Measurements from ENCODE around the gene COL23A1.
A peak's percentile ranks its signal among the peaks of the same experiment; 100 is the strongest.
"Not testable (repeated sequence)": the region's sequence is repeated elsewhere in the genome, so short reads cannot be mapped to it uniquely, and the experiment has no call there.

Gene COL23A1

GRCh38 chr5:178238313-178238635, 351.9 kb downstream of the COL23A1 start:
- Mint-ChIP-seq H3K4me1 (ENCODE audit: low read depth) (peaks cover 64% of the 10 kb centered on the region), H3K27me3 (no peaks in the 10 kb centered on the region), H3K4me3 (peak overlapping the region; percentile 32), H3K27ac (peak overlapping the region; percentile 88), H3K9me3 (ENCODE audit: low read depth) (no peaks in the 10 kb centered on the region), H3K36me3 (no peaks in the 10 kb centered on the region)

GRCh38 chr5:178237431-178238312, 352.5 kb downstream of the COL23A1 start:
- H3K27ac Mint-ChIP-seq: peak overlapping the region; percentile 88
- peak overlapping the region; percentile 32 for H3K4me3 Mint-ChIP-seq
- no peaks in the 10 kb centered on the region for H3K27me3 Mint-ChIP-seq
- peaks cover 66% of the 10 kb centered on the region for H3K4me1 Mint-ChIP-seq (ENCODE audit: low read depth)
- no peaks in the 10 kb centered on the region for H3K9me3 Mint-ChIP-seq (ENCODE audit: low read depth)
- H3K36me3 Mint-ChIP-seq: no peaks in the 10 kb centered on the region

DNA sequence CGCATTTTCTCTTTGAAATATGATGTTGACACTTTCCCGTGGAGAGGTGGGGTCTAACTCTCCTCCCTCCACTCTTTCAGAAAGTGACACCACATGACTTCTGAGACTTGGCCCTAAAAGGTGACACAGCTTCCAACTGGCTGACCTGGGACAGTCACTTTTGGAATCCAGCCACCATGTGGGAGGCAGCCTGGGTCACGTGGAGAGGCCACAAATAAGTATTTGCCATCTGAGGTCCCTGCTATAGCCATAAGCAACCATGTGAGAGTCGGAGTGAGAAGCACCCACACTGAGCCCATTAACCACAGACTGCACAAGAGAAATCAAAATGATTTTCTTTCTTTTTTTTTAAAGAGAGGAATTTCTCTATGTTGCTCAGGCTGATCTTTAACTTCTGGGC, 353.5 kb downstream of the COL23A1 start:
- Mint-ChIP-seq H3K27ac (peak overlapping the region; percentile 24), H3K36me3 (no peaks in the 10 kb centered on the region), H3K4me1 (ENCODE audit: low read depth) (peaks cover 62% of the 10 kb centered on the region), H3K9me3 (ENCODE audit: low read depth) (no peaks in the 10 kb centered on the region), H3K4me3 (no peak overlapping the region), H3K27me3 (no peaks in the 10 kb centered on the region)

- H3K4me1 Mint-ChIP-seq (ENCODE audit: low read depth): peaks cover 66% of the 10 kb centered on the region
- H3K27me3 Mint-ChIP-seq: no peaks in the 10 kb centered on the region
- H3K27ac Mint-ChIP-seq: peak overlapping the region; percentile 24
- no peaks in the 10 kb centered on the region for H3K9me3 Mint-ChIP-seq (ENCODE audit: low read depth)
- H3K4me3 Mint-ChIP-seq: no peak overlapping the region
- H3K36me3 Mint-ChIP-seq: peaks cover 3% of the 10 kb centered on the region
Measured at GRCh38 chr5:178236126-178236525, 354.1 kb downstream of the COL23A1 start.

- Mint-ChIP-seq H3K4me3 (no peak overlapping the region), H3K9me3 (ENCODE audit: low read depth) (no peaks in the 10 kb centered on the region), H3K4me1 (ENCODE audit: low read depth) (peaks cover 66% of the 10 kb centered on the region), H3K27me3 (no peaks in the 10 kb centered on the region), H3K36me3 (peaks cover 7% of the 10 kb centered on the region), H3K27ac (no peak overlapping the region)
Measured at GRCh38 chr5:178235588-178235974, 354.6 kb downstream of the COL23A1 start.

DNA sequence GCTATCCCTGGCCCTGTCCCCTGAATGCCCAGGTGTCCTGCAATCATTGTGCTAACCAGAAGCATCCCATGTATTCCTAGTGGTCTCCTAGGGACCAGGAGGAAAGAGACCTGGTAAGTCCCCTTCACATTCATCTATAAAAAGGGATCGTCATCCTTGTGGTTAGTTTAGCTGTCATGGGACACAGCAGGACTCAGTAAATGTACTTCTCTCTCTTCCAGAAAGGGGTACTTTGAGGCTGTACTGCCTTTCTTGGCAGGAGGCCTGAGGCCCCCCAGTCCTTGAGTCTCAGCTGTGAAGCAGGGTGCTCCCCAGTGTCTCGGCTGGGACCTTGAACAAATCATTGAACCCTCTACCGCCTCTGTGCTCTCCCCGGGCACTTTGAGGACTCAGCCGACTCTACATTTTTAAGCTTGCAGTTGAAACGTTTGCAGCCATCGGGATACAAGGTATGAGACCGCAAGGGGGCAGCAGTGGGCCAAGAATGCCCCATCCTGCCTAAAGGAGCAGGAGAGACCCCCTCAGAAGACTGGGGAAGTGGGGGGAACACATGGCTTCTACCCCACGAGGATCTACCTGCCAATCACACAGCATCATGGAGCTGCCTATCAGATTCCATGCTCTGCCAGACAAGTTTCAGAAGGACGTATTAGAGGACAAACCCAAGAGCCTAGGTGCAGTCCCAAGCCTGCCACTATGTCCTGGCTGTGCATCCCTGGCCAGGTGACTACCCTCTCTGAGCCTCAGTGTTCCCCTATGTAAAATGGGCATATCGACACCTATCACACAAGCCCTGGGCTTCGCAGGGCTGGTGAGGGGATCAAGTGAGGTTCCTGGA, 355.2 kb downstream of the COL23A1 start:
- peaks cover 68% of the 10 kb centered on the region for H3K4me1 Mint-ChIP-seq (ENCODE audit: low read depth)
- H3K9me3 Mint-ChIP-seq (ENCODE audit: low read depth): no peaks in the 10 kb centered on the region
- H3K27ac Mint-ChIP-seq: peak overlapping the region; percentile 25
- H3K36me3 Mint-ChIP-seq: peaks cover 9% of the 10 kb centered on the region
- no peaks in the 10 kb centered on the region for H3K27me3 Mint-ChIP-seq
- H3K4me3 Mint-ChIP-seq: no peak overlapping the region

- Mint-ChIP-seq H3K27me3 (no peaks in the 10 kb centered on the region), H3K9me3 (ENCODE audit: low read depth) (no peaks in the 10 kb centered on the region), H3K4me1 (ENCODE audit: low read depth) (peaks cover 71% of the 10 kb centered on the region), H3K36me3 (peaks cover 11% of the 10 kb centered on the region), H3K4me3 (no peak overlapping the region), H3K27ac (no peak overlapping the region)
Measured at GRCh38 chr5:178234121-178234749, 356.0 kb downstream of the COL23A1 start.

DNA sequence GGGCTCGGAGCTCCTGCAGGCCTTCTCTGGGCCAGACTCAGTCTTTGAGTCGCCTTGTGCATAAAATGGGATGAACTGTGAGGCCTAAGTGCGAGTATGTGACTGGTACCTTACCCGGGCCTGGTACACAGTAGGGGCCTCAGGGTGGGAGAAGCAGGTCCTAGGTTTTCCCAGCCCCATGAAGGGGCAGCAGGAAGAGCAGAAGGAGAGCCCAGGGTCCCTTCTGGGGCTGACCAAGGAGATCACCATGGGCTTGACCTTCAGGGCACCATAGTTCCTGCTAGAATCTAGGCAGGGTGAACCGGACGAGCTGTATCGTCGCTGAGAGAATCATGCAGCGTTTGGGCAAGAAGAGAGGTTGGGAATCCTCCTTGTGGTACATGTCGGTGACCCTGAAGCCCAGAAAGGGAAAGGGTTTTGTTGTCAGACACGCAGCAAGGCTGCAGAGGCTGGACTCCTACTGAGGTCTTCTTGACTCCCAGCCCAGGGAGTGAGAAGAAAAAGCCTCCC, 357.2 kb downstream of the COL23A1 start:
- Mint-ChIP-seq H3K9me3 (ENCODE audit: low read depth) (no peaks in the 10 kb centered on the region), H3K27me3 (no peaks in the 10 kb centered on the region), H3K36me3 (peaks cover 13% of the 10 kb centered on the region), H3K4me1 (ENCODE audit: low read depth) (peaks cover 70% of the 10 kb centered on the region), H3K27ac (peak overlapping the region; percentile 77), H3K4me3 (peak overlapping the region; percentile 71)

DNA sequence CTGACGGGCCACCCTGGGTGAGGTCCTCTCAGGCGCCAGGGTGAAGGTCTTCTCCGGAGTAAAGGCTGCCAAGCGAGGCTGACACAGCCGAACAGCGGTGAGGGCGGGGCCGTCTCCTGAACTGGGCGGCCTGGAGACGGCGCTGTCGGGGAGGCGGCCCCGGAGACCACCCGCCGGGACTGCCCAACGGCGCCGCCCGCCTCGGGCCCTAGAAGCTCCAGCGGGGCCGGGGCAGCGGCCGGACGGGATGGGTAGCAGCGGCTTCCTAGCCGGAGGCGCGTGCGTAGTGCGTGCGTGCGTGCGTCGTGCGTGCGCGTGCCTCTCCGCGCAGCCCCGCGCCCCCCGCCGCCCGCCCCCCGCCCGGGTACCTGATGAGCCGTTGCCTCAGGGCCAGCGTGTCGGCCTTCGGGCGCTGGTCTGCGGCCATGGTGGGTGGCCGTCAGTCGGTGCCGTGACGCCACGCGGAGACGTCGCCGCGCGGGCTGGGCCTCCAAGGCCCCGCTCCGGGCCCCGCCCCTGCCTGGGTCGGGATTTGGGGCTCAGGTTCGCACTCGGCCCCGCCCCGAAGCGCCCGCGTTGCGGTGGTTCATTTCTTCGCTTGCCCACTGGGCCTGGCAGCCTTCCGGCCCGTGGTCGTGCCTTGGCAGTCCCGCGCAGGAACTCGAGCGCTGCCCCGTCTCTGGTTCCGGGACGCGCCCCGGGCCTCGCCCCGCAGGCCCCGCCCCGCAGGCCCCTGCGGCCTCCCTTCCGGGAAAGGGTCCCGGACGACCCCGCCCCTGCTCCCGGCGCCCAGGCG, 357.9 kb downstream of the COL23A1 start, which contains the start of gene PHYKPL:
Gene PHYKPL (minus strand): TSS at position 679 of the 796 bp plus-strand sequence. CDS start 252 bp downstream, at position 427.
- H3K36me3 Mint-ChIP-seq: peaks cover 16% of the 10 kb centered on the region
- peaks cover 70% of the 10 kb centered on the region for H3K4me1 Mint-ChIP-seq (ENCODE audit: low read depth)
- no peaks in the 10 kb centered on the region for H3K9me3 Mint-ChIP-seq (ENCODE audit: low read depth)
- peak within 1 kb of the TSS; percentile 89 for H3K27ac Mint-ChIP-seq
- peak within 1 kb of the TSS; percentile 90 for H3K4me3 Mint-ChIP-seq
- H3K27me3 Mint-ChIP-seq: no peaks in the 10 kb centered on the region

DNA sequence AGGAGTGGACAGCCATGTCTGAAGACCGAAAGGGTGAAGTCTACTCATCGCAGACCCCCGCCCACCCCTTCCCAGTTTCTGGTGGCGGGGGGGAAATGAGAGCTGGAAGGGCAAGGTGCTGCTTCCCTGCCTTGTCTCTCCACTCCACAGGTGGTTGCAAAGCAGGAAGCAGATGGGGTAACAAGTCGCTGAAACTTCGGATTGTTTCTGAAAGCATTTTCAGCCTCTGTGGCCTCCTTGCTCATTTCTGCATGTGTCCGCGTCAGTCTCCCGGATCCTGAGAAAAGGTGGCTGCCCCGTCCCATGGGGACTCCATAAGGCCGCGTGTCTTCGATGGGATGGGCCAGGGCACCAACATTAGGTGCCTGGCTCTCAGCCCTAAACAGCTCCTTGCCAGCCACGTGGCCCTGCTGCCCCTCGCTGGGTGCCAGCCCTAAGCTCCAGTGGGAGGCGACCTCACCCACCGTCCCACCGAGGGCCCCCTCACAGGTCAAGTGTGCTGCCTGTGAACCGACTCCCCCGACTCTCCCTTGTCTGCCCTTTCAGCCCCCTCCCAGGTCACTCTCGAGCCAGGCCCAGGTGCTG, 358.6 kb downstream of the COL23A1 start:
- Mint-ChIP-seq H3K27me3 (no peaks in the 10 kb centered on the region), H3K4me3 (peak overlapping the region; percentile 90), H3K36me3 (peaks cover 16% of the 10 kb centered on the region), H3K27ac (peak overlapping the region; percentile 89), H3K9me3 (ENCODE audit: low read depth) (no peaks in the 10 kb centered on the region), H3K4me1 (ENCODE audit: low read depth) (peaks cover 70% of the 10 kb centered on the region)

GRCh38 chr5:178230879-178231538, 359.2 kb downstream of the COL23A1 start:
- no peaks in the 10 kb centered on the region for H3K9me3 Mint-ChIP-seq (ENCODE audit: low read depth)
- peak overlapping the region; percentile 90 for H3K4me3 Mint-ChIP-seq
- H3K36me3 Mint-ChIP-seq: peaks cover 16% of the 10 kb centered on the region
- peak overlapping the region; percentile 89 for H3K27ac Mint-ChIP-seq
- H3K27me3 Mint-ChIP-seq: no peaks in the 10 kb centered on the region
- peaks cover 67% of the 10 kb centered on the region for H3K4me1 Mint-ChIP-seq (ENCODE audit: low read depth)

DNA sequence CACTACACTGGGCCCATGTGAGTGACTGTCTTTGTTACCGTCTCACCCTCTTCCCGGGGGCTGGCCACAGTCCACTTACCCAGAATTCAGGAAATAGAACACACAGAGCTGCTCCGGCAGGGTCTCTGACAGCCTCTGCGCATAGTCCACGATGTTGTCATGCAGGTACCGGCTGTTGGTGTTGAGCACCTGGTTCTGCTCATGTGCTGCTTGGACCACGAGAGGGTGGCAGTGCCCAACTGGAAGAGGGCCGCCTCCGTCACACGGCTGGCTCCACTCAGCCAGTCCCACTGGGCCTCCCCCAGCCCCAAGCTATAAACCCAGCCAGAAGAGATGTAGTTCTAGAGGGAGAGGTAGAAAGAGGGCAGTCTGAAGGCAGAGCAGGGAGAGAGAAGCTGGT, 360.3 kb downstream of the COL23A1 start:
- H3K27me3 Mint-ChIP-seq: no peaks in the 10 kb centered on the region
- peak overlapping the region; percentile 90 for H3K4me3 Mint-ChIP-seq
- H3K9me3 Mint-ChIP-seq (ENCODE audit: low read depth): no peaks in the 10 kb centered on the region
- peaks cover 16% of the 10 kb centered on the region for H3K36me3 Mint-ChIP-seq
- H3K27ac Mint-ChIP-seq: peak overlapping the region; percentile 80
- H3K4me1 Mint-ChIP-seq (ENCODE audit: low read depth): peaks cover 63% of the 10 kb centered on the region

- Mint-ChIP-seq H3K4me1 (ENCODE audit: low read depth) (peaks cover 61% of the 10 kb centered on the region), H3K4me3 (peak overlapping the region; percentile 90), H3K27ac (peak overlapping the region; percentile 78), H3K36me3 (peaks cover 16% of the 10 kb centered on the region)
- H3K27me3 Mint-ChIP-seq; H3K9me3 Mint-ChIP-seq (ENCODE audit: low read depth): not testable (repeated sequence)
Measured at GRCh38 chr5:178229111-178229510, 361.1 kb downstream of the COL23A1 start.

Measured in activated naive CD8-positive, alpha-beta T cell (primary cell).